Measurements from ENCODE around the gene IFITM10.

IFITM10 gene

GRCh38 chr11:1757861-1758610 is 7.6 kb upstream of the IFITM10 start:
- H3K9me3 ChIP-seq = no peaks in the 10 kb centered on the region
- peaks cover 61 to 87% (median 69%) of the 10 kb centered on the region in 3 donors for H3K36me3 ChIP-seq
- no peak for TF ChIP-seq CTCF (IDR thresholded peaks at IDR 0.05)
- intact Hi-C loops (cut with DNase I; ENCODE audit: low total_unique reads) = loop anchor here (10.0 kb wide), 1 partner anchor 193 kb away; no protein-coding TSS in a partner anchor
- H3K27ac ChIP-seq = peak overlapping the region; percentile 92 to 93
- no peak overlapping the region for H3K4me3 ChIP-seq
- peaks cover 0 to 77% (median 57%) of the 10 kb centered on the region in 4 donors for H3K4me1 ChIP-seq
- no peaks in the 10 kb centered on the region for H3K27me3 ChIP-seq
- DNase-seq = no peak

GRCh38 chr11:1756791-1757771 is 6.7 kb upstream of the IFITM10 start:
- intact Hi-C loops (cut with DNase I; ENCODE audit: low total_unique reads) = loop anchor here (10.0 kb wide), 1 partner anchor 192 kb away; no protein-coding TSS in a partner anchor
- no peak for DNase-seq
- no peak overlapping the region for H3K4me3 ChIP-seq
- H3K4me1 ChIP-seq = peaks cover 0 to 78% (median 52%) of the 10 kb centered on the region in 4 donors
- no peaks in the 10 kb centered on the region for H3K27me3 ChIP-seq
- no peaks in the 10 kb centered on the region for H3K9me3 ChIP-seq
- H3K36me3 ChIP-seq = peaks cover 67 to 97% (median 79%) of the 10 kb centered on the region in 3 donors
- TF ChIP-seq CTCF (IDR thresholded peaks at IDR 0.05) = no peak
- H3K27ac ChIP-seq = peak overlapping the region in 1 of 2 donors; percentile 32

- Histone ChIP-seq H3K4me3 (no peak overlapping the region), H3K36me3 (peaks cover 63 to 89% (median 82%) of the 10 kb centered on the region in 3 donors), H3K9me3 (no peaks in the 10 kb centered on the region), H3K27me3 (no peaks in the 10 kb centered on the region), H3K27ac (peak overlapping the region; percentile 32 to 35), H3K4me1 (peaks cover 0 to 78% (median 50%) of the 10 kb centered on the region in 4 donors)
- intact Hi-C loops (cut with DNase I; ENCODE audit: low total_unique reads) = loop anchor here (10.0 kb wide), 1 partner anchor 191 kb away; no protein-coding TSS in a partner anchor
- DNase-seq = no peak
- no peak for TF ChIP-seq CTCF (IDR thresholded peaks at IDR 0.05)
These were observed 5.5 kb upstream of the IFITM10 start for GRCh38 chr11:1755692-1756561.

GRCh38 chr11:1755344-1755691 is 4.9 kb upstream of the IFITM10 start:
- no peaks in the 10 kb centered on the region for H3K27me3 ChIP-seq
- peaks cover 60 to 83% (median 82%) of the 10 kb centered on the region in 3 donors for H3K36me3 ChIP-seq
- intact Hi-C loops (cut with DNase I; ENCODE audit: low total_unique reads) = loop anchor here (10.0 kb wide), 1 partner anchor 191 kb away; no protein-coding TSS in a partner anchor
- no peak overlapping the region for H3K4me3 ChIP-seq
- H3K27ac ChIP-seq = peak overlapping the region in 1 of 2 donors; percentile 35
- no peaks in the 10 kb centered on the region for H3K9me3 ChIP-seq
- TF ChIP-seq CTCF (IDR thresholded peaks at IDR 0.05) = no peak
- peaks cover 0 to 78% (median 50%) of the 10 kb centered on the region in 4 donors for H3K4me1 ChIP-seq
- DNase-seq = no peak

All from tibial artery (tissue), 4 donors.